Measurements from ENCODE around the gene KRT39. TPM values are rescaled to one million over a fixed set of nuclear protein-coding genes. Genes with fewer than 3 reads are reported as not detected.
"Not testable (repeated sequence)": the region's sequence is repeated elsewhere in the genome, so short reads cannot be mapped to it uniquely, and the experiment has no call there.

Gene KRT39
- total RNA-seq, 1 donor, result 0.36 TPM

DNA sequence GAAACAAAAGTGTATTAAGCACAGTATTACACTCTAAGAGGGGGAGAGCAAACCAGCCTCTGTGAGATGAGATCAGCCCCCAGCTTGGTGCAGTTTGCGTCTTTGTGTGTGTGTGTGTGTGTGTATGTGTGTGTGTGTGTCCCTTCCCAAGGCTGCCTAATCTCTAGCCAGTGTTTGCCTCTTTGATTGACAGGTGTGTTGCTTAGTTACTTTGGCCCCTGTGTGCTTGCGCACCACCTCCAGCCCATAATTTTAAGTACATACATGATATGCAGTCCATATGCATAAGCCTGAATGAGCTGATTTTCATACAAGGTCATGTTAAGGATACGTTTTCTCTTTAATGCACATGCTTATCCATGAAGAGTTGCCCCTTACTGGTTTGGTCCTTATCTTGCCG, 35.0 kb upstream of the KRT39 start:
- Histone ChIP-seq H3K4me1 (ENCODE audit: insufficient read depth, low read length) (peaks cover 6% of the 10 kb centered on the region), H3K9me3 (ENCODE audit: low read depth, low read length) (no peaks in the 10 kb centered on the region), H3K27ac (ENCODE audit: low read depth, low read length) (no peak overlapping the region), H3K4me2 (ENCODE audit: insufficient read depth, low read length) (no peak overlapping the region), H2AFZ (ENCODE audit: low read length) (no peak overlapping the region), H3K27me3 (ENCODE audit: insufficient read depth, low read length) (no peaks in the 10 kb centered on the region), H3K4me3 (ENCODE audit: insufficient read depth, low read length) (no peak overlapping the region), H4K20me1 (ENCODE audit: insufficient read depth, low read length) (no peaks in the 10 kb centered on the region), H3K79me2 (ENCODE audit: insufficient read depth, low read length) (no peaks in the 10 kb centered on the region), H3K36me3 (ENCODE audit: insufficient read depth, low read length) (no peaks in the 10 kb centered on the region)
- TF ChIP-seq, protein P1, sequence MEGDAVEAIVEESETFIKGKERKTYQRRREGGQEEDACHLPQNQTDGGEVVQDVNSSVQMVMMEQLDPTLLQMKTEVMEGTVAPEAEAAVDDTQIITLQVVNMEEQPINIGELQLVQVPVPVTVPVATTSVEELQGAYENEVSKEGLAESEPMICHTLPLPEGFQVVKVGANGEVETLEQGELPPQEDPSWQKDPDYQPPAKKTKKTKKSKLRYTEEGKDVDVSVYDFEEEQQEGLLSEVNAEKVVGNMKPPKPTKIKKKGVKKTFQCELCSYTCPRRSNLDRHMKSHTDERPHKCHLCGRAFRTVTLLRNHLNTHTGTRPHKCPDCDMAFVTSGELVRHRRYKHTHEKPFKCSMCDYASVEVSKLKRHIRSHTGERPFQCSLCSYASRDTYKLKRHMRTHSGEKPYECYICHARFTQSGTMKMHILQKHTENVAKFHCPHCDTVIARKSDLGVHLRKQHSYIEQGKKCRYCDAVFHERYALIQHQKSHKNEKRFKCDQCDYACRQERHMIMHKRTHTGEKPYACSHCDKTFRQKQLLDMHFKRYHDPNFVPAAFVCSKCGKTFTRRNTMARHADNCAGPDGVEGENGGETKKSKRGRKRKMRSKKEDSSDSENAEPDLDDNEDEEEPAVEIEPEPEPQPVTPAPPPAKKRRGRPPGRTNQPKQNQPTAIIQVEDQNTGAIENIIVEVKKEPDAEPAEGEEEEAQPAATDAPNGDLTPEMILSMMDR (IDR thresholded peaks at IDR 0.05; ENCODE audit: extremely low read depth, low read depth, low read length), result no peak
- DNase-seq (ENCODE audit: insufficient read length, low spot score, missing footprints), result no peak

DNA sequence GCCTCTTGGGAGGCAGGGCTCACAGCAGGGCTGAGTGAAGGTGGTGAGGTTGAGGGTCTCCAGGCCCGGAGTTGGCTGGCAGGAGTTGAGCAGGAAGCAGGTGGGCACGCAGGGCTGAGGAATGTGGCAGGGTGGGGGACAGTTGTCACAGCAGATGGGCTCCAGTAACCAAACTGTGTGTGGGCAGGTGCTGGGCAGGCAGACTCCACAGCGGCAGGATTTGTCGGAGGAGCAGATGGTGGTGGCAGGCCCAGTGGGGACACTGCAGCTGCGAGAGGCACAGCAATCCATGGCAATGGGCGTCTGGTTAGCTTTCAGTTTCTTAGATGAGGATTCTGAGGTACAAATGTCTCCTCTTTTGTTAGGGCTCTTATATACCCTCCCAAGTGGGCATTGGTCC, 32.8 kb upstream of the KRT39 start, which contains the start of gene KRTAP3-2:
Gene KRTAP3-2, minus strand, starts transcription at position 344 of the 400 bp plus-strand sequence. Its CDS starts 53 bp downstream, at position 291.
- not testable (repeated sequence) for H3K79me2 ChIP-seq (ENCODE audit: insufficient read depth, low read length); H3K36me3 ChIP-seq (ENCODE audit: insufficient read depth, low read length); H4K20me1 ChIP-seq (ENCODE audit: insufficient read depth, low read length); H3K9me3 ChIP-seq (ENCODE audit: low read depth, low read length); H2AFZ ChIP-seq (ENCODE audit: low read length); DNase-seq (ENCODE audit: insufficient read length, low spot score, missing footprints); H3K4me2 ChIP-seq (ENCODE audit: insufficient read depth, low read length); H3K4me3 ChIP-seq (ENCODE audit: insufficient read depth, low read length); H3K27me3 ChIP-seq (ENCODE audit: insufficient read depth, low read length); H3K4me1 ChIP-seq (ENCODE audit: insufficient read depth, low read length); H3K27ac ChIP-seq (ENCODE audit: low read depth, low read length)

DNA sequence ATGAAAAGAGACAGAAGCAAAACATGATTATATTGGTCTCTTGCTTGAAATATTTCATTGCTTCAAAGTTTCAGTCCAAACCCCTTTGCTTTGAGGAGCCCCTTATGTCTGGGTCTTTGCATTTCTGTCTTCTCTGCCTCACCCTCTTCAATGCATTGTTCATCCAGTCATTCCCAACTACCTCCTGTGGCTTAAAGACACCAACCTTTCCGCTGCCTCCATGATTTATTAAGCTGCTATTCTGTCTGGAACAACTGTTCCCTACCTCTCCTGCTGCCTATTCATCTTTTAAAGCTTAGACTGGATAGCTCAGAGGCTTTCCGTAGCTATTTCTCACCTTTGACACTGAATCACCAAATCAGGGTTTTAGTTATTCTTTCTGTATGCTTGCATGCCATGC, 30.6 kb upstream of the KRT39 start:
- H3K4me2 ChIP-seq (ENCODE audit: insufficient read depth, low read length), result no peak overlapping the region
- H3K27me3 ChIP-seq (ENCODE audit: insufficient read depth, low read length), result no peaks in the 10 kb centered on the region
- no peaks in the 10 kb centered on the region for H3K79me2 ChIP-seq (ENCODE audit: insufficient read depth, low read length)
- no peak overlapping the region for H2AFZ ChIP-seq (ENCODE audit: low read length)
- TF ChIP-seq, protein P1 (IDR thresholded peaks at IDR 0.05; ENCODE audit: extremely low read depth, low read depth, low read length), result no peak
- H3K4me3 ChIP-seq (ENCODE audit: insufficient read depth, low read length), result no peak overlapping the region
- no peaks in the 10 kb centered on the region for H3K4me1 ChIP-seq (ENCODE audit: insufficient read depth, low read length)
- no peak overlapping the region for H3K27ac ChIP-seq (ENCODE audit: low read depth, low read length)
- H3K36me3 ChIP-seq (ENCODE audit: insufficient read depth, low read length), result no peaks in the 10 kb centered on the region
- DNase-seq (ENCODE audit: insufficient read length, low spot score, missing footprints), result no peak
- no peaks in the 10 kb centered on the region for H4K20me1 ChIP-seq (ENCODE audit: insufficient read depth, low read length)
- H3K9me3 ChIP-seq (ENCODE audit: low read depth, low read length), result no peaks in the 10 kb centered on the region

DNA sequence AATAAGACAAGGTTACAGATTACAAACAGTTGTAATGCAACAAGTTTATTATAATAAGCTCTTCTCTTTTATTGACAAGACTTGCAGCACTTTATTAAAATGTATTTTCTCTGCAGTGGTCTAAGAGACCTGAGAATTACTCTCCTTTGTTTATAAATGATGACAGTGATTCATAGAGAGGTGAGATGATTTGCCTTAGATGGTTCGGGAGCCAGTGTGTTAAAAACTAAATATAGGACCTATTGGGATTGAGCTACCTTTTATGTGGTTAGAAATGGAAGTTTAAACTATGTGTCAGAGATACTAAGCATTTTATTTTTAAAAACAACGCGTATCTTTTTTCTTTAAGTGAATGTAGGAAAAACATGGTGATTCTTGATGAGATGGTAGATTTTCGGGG, 30.1 kb upstream of the KRT39 start:
- H3K27me3 ChIP-seq (ENCODE audit: insufficient read depth, low read length), result no peaks in the 10 kb centered on the region
- no peak overlapping the region for H3K4me2 ChIP-seq (ENCODE audit: insufficient read depth, low read length)
- no peaks in the 10 kb centered on the region for H3K36me3 ChIP-seq (ENCODE audit: insufficient read depth, low read length)
- no peaks in the 10 kb centered on the region for H3K79me2 ChIP-seq (ENCODE audit: insufficient read depth, low read length)
- no peaks in the 10 kb centered on the region for H4K20me1 ChIP-seq (ENCODE audit: insufficient read depth, low read length)
- no peak overlapping the region for H2AFZ ChIP-seq (ENCODE audit: low read length)
- TF ChIP-seq, protein P1 (IDR thresholded peaks at IDR 0.05; ENCODE audit: extremely low read depth, low read depth, low read length), result no peak
- H3K4me1 ChIP-seq (ENCODE audit: insufficient read depth, low read length), result no peaks in the 10 kb centered on the region
- no peak overlapping the region for H3K27ac ChIP-seq (ENCODE audit: low read depth, low read length)
- DNase-seq (ENCODE audit: insufficient read length, low spot score, missing footprints), result no peak
- H3K4me3 ChIP-seq (ENCODE audit: insufficient read depth, low read length), result no peak overlapping the region
- no peaks in the 10 kb centered on the region for H3K9me3 ChIP-seq (ENCODE audit: low read depth, low read length)
